ENCODE measurements around the gene TMEM190. TPM values are rescaled to one million over a fixed set of nuclear protein-coding genes. Genes with fewer than 3 reads are reported as not detected.

Gene TMEM190
- total RNA-seq, 1 donor, result not detected

- H3K4me3 ChIP-seq (ENCODE audit: low read depth, low read length), result peak overlapping the region; percentile 87
- no peak for DNase-seq (ENCODE audit: low read depth)
- TF ChIP-seq, protein P1, sequence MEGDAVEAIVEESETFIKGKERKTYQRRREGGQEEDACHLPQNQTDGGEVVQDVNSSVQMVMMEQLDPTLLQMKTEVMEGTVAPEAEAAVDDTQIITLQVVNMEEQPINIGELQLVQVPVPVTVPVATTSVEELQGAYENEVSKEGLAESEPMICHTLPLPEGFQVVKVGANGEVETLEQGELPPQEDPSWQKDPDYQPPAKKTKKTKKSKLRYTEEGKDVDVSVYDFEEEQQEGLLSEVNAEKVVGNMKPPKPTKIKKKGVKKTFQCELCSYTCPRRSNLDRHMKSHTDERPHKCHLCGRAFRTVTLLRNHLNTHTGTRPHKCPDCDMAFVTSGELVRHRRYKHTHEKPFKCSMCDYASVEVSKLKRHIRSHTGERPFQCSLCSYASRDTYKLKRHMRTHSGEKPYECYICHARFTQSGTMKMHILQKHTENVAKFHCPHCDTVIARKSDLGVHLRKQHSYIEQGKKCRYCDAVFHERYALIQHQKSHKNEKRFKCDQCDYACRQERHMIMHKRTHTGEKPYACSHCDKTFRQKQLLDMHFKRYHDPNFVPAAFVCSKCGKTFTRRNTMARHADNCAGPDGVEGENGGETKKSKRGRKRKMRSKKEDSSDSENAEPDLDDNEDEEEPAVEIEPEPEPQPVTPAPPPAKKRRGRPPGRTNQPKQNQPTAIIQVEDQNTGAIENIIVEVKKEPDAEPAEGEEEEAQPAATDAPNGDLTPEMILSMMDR (IDR thresholded peaks at IDR 0.05; ENCODE audit: insufficient read depth, low read length), result no peak
These were observed 35.9 kb upstream of the TMEM190 start for GRCh38 chr19:55340784-55341147.

DNA sequence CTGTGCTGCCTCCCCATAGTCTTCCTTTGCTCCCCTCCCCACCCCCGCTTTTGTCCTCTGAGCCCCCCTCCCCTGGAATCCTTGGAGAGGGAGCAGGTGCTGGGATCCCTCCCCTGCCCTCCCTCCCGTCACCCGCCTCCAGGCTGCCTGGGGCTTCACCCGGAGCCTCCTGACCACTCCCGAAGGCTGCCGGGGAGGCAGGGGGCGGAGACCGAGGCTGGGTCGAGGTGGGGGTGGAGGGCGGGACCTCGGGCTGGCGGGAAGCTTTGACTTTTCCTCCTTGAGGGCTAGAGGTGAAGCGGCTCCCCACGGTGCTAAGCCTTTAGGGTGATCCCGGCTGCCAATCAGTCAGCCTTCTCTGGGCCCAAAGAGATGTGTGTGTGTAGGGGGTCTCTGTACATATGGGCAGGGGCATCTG, 35.4 kb upstream of the TMEM190 start:
- TF ChIP-seq, protein P1 (IDR thresholded peaks at IDR 0.05; ENCODE audit: insufficient read depth, low read length), result no peak
- peak; percentile 47 for DNase-seq (ENCODE audit: low read depth)
- peak overlapping the region; percentile 87 for H3K4me3 ChIP-seq (ENCODE audit: low read depth, low read length)

DNA sequence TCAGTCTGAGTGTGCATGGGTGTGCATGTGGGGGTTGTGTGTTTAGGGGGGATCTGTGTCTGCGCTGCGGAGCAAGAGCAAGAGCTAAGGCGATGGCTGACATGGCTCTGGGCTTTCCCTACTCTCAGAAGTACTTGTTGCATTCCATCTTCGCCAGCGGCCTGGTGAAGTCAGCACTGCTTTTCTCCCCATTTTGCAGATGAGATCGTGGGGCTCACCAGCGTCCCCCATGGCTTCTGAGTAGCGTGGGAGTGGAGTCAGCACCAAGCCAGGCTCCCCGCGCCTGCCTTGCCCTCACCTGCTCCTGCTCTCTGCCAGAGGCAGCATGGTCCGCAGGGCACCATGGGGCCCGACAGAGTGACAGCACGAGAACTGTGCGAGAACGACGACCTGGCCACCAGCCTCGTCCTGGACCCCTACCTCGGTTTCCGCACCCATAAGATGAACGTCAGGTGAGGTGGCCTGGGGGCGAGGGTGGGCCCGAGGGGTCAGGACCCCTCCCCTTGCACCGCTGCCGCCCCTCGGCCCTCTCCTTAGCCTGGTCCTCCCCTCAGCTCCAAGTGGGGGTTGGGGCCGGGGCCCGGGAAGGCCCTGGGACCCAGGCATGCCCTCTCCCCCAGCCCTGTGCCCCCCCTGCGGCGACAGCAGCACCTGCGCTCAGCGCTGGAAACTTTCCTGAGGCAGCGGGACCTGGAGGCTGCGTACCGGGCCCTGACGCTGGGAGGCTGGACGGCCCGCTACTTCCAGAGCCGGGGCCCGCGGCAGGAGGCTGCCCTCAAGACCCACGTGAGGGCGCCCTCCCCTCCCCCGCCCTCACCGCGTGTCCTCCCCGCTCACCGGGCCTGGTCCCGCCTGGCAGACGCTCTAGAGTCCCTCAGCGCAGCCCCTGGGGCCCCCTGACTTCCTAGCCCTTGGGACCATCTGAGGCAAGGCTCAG, 34.8 kb upstream of the TMEM190 start:
- peak overlapping the region; percentile 46 for H3K4me3 ChIP-seq (ENCODE audit: low read depth, low read length)
- TF ChIP-seq, protein P1 (IDR thresholded peaks at IDR 0.05; ENCODE audit: insufficient read depth, low read length), result no peak
- no peak for DNase-seq (ENCODE audit: low read depth)

- no peak for DNase-seq (ENCODE audit: low read depth)
- TF ChIP-seq, protein P1 (IDR thresholded peaks at IDR 0.05; ENCODE audit: insufficient read depth, low read length), result no peak
- no peak overlapping the region for H3K4me3 ChIP-seq (ENCODE audit: low read depth, low read length)
These were observed 32.2 kb upstream of the TMEM190 start for GRCh38 chr19:55344444-55344843.

DNA sequence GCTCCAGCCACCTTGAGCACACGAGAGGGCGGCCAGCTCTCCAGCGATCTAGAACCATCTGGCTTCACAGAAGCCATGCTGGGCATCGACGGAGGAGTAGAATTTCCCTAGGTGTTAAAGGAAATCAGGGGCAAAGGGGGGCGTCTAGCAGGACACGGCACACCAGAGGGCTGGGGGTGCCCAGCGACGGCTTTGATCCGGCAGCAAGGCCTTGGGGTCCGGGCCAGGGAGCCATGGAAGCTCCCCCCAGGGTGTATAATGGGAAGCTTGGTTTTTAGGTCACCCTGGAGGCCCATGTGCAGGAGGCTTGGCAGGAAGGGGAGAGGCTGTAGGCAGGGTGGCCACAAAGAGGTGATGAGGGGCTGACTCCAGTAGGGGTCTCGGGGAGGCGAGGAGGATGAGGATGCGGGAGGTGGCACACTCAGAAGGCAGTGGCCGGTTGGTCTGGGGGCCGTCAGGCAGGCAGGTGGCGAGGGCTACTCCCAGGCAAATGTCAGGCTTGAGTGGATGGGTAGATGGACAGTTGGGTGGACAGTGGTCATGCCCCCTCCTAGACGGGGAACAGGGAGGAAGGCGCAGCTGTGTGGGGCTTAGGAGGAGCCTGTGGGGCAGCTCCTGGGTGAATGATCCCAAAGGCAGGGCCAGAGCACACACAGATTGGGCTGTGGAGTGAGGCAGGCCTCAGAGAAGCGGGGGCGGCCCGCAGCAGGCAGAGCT, 31.4 kb upstream of the TMEM190 start:
- TF ChIP-seq, protein P1 (IDR thresholded peaks at IDR 0.05; ENCODE audit: insufficient read depth, low read length), result no peak
- H3K4me3 ChIP-seq (ENCODE audit: low read depth, low read length), result no peak overlapping the region
- DNase-seq (ENCODE audit: low read depth), result no peak

- no peak overlapping the region for H3K4me3 ChIP-seq (ENCODE audit: low read depth, low read length)
- TF ChIP-seq, protein P1 (IDR thresholded peaks at IDR 0.05; ENCODE audit: insufficient read depth, low read length), result no peak
- DNase-seq (ENCODE audit: low read depth), result peak; percentile 78
These were observed 30.6 kb upstream of the TMEM190 start for GRCh38 chr19:55345818-55346724.

Data from fibroblast of the aortic adventitia (primary cell).